Measurements from ENCODE around the gene HPGDS.
"Not testable (repeated sequence)": the region's sequence is repeated elsewhere in the genome, so short reads cannot be mapped to it uniquely, and the experiment has no call there.

The HPGDS gene

DNA sequence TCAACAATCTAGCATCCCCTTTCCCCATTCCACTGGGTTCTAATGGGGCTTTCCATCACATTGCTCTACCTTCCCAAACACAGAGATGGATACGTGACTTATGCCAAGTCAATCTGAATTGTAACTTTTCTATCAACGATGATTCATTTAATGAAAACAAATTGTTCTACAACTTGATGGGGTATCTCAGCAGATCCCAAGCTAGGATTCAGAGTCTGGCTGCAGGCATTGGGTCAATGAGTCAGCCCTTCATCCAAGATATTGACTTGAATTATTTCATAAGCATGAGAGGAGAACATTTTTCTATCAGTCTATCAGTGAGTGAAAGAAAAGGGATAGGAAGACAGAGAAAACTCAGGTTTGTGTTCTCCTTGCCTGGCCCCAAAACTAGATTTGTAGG, 15.0 kb upstream of the HPGDS start:
- DNase-seq (ENCODE audit: low read depth in 2 of 2), result no peak

- no peak for DNase-seq (ENCODE audit: low read depth in 2 of 2)
These were observed 13.8 kb upstream of the HPGDS start for GRCh38 chr4:94356444-94356843.

- DNase-seq (ENCODE audit: low read depth in 2 of 2), result no peak
These were observed 11.8 kb upstream of the HPGDS start for GRCh38 chr4:94354474-94354896.

DNA sequence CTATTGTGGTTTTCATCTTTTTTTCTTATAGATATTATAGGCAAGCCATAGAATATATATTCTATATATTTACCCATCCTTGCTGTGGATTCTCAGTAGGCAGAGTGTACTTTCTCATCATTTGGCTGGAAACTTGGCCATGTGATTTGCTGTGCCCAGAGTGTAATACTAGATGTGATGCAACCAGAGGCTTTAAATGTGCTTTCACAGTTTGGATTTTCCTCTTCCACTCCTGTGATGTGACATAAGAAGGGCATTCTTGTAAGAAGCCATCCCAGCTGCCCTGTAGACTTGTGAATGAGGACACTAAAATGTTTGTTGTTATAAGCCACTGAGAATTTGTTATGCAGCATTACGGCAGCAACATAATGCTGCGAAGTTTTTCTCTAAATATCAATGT, 10.4 kb upstream of the HPGDS start:
- DNase-seq (ENCODE audit: low read depth in 2 of 2), result no peak

DNA sequence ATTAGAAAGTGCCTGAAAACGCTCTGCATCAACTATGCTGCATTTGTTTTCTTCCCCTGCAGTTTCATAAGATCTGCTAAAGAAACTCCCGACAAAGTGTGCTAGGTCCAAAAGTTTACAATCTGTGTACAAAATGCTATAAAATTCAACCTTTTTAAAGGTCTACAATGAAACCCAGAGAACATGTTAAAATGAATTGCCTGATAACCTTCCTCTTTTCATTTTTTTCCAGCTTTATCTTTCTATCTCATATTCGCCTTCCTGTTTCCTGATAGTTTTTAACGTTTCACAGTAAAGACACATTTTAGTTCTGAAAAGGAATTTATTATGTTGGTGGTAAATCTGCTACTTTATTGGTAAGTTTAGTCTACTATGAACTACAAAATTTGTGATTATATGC, 9.5 kb upstream of the HPGDS start:
- DNase-seq (ENCODE audit: low read depth in 2 of 2), result no peak

DNA sequence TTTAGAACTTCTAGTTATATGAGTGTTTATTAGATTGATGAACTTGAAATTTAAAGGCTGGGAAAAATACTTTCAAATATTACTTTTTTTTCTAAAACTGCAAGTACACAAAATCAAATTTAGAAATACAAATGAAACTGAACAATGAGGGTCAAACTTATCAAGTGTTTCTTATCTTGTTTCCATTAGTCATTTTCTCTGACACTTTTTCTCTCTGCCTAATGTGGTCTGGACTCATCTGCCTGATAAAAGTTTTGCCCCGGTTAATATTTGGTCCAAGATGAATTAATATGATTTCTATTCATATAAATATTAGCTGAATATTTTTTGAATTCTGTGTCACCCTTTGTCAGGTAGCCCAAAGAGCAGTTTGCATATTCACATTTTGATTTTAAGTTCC, 8.7 kb upstream of the HPGDS start:
- no peak for DNase-seq (ENCODE audit: low read depth in 2 of 2)

DNA sequence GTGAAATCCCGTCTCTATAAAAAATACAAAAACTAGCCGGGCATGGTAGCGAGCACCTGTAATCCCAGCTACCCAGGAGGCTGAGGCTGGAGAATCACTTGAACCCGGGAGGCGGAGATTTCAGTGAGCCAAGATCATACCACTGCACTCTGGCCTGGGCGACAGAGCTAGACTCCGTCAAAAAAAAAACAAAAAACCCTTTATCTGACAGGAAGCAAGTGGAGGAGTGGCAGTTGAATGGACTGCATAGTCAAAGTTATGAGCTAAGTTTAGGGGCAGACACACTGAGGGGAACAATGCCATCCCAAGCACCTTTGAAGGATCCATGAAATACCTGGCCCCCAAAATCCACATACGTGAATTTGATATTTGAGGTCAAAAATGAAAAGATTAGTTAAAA, 7.5 kb upstream of the HPGDS start:
- DNase-seq (ENCODE audit: low read depth in 2 of 2), result no peak

DNA sequence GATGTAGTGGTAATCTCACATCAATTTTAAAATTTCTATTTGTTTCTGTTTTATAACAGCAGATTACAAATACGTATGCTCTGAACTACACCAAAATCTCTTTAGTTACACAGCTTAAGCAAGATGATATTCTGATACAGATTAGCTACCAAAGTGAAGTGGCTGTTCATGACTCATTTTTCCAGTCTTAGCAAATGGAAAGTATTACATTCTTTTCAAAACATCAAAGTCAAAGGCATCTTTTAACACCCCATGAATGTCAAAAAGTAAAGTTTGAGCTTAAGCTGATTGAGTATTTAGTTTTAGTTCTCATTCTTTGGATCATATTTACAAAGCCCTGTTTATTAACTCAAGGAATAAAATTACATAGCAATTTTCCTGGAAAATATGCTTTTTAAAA, 6.6 kb upstream of the HPGDS start:
- DNase-seq (ENCODE audit: low read depth in 2 of 2), result no peak

- no peak for DNase-seq (ENCODE audit: low read depth in 2 of 2)
These were observed 6.0 kb upstream of the HPGDS start for GRCh38 chr4:94348666-94349065.

DNA sequence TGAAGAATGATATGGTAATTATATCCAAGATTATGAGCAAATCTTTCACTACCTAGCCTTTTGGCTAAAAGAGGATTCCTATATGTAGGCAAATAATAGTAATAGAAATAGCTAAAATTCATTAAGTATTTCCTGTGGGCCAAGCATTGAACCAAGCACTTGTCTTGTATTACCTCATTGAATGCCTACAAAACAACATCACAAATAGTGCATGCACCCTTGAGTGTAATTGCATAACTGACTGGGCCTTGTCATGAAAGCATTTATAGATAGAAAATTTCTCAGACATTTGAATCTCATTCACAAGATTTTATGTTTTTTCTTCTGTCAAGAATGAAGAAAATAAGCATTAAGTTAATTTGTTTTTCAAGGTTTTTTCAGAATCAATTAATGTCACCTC, 3.9 kb upstream of the HPGDS start:
- no peak for DNase-seq (ENCODE audit: low read depth in 2 of 2)

DNA sequence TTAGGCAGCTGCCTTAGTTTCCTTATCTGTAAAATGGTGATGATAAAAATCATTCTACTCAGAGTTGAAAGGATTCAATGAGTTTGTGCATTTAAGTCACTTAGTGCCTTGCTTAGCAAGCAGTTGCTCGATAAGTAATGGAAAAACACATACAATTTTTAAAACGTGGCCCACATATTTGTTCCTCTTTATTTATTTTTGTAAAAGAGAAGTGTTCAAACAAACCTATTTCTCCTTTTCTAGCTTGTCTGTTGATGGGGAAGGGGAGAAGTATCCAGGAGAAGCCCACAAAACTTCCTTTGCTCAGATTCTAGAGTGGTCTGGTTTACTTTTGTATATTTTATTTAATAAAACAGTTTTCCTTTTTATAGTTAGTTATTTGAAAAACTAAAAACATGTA, 3.3 kb upstream of the HPGDS start:
- no peak for DNase-seq (ENCODE audit: low read depth in 2 of 2)

GRCh38 chr4:94345266-94345665, 2.6 kb upstream of the HPGDS start:
- no peak for DNase-seq (ENCODE audit: low read depth in 2 of 2)

DNA sequence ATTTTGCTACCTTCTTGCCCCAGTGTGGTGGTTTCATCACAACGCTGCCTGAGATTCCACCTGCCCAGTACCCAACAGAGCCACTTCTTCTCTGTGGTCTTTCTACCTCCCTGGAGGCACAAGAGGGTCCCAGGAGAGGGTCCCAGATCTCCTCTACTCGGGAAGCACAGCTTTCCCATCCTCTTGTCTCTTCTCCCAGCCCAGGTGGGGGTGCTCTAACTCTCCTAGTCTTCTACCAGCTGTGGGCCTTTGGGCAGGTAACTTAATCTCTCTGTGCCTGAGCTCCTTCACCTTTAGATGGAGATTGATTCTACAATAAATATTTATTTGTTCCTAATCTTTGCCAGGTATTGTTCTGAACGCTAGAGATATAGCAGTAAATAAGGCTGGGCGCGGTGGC, 1.8 kb upstream of the HPGDS start:
- no peak for DNase-seq (ENCODE audit: low read depth in 2 of 2)

- no peak for DNase-seq (ENCODE audit: low read depth in 2 of 2)
These were observed 910 bp downstream of the HPGDS start for GRCh38 chr4:94341481-94342370.

- peak in 1 of 2 donors; percentile 3 for DNase-seq (ENCODE audit: low read depth in 2 of 2)
These were observed 2.9 kb downstream of the HPGDS start for GRCh38 chr4:94339779-94340178.

GRCh38 chr4:94338681-94339351, 3.8 kb downstream of the HPGDS start:
- DNase-seq (ENCODE audit: low read depth in 2 of 2), result no peak

DNA sequence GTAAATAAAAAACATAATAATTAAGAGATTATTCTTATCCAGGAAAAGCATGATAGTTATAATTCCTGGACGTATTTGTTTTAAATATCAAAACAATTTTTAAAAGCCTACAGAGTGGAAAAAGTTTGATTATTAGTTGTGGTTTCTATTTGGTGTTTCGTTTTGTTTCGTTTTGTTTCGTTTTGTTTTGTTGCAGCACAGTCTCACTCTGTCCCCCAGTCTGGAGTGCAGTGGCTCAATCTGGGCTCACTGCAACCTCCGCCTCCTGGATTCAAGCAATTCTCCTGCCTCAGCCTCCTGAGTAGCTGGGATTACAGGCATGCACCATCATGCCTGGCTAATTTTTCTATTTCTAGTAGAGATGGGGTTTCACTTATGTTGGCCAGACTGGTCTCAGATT, 5.8 kb downstream of the HPGDS start:
- not testable (repeated sequence) for DNase-seq (ENCODE audit: low read depth in 2 of 2)

GRCh38 chr4:94336303-94336702, 6.3 kb downstream of the HPGDS start:
- DNase-seq (ENCODE audit: low read depth in 2 of 2), result no peak

DNA sequence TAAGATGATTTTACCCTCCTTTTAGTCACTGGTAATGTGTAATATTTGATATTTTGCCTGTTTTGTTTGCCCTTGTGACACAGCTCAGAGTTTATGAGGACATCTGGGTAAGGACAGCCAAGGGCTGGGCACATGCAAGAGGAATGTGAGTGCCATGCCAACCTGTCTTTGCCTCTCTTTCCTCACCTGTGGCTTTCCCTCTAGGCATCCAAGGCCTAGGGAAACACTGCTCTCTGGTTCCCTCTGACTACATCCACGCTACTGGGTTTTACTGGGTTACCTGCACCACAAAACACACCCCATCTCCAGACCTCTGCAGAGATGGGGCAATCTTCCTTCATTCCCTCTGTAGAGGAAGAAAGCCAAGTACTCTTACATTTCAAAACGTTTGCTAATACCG, 7.7 kb downstream of the HPGDS start:
- DNase-seq (ENCODE audit: low read depth in 2 of 2), result no peak

DNA sequence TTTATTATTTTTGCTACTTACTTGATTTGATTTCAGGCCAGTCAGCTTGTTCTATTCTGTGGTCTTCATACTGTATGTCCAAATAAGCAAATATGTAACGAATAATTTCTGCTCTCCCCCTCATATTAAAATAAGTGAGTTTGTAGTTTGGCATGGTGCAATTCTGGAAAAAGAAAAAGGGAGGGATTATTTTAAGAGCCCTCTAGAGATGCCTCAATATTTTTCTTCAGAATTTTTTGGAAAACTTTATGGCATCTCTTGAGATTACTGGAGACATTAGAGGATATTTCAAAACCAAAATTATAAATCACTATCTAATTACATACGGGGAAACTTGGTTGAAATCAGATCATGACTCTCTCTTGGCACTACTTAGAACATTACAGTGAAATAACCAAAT, 8.2 kb downstream of the HPGDS start:
- no peak for DNase-seq (ENCODE audit: low read depth in 2 of 2)

DNA sequence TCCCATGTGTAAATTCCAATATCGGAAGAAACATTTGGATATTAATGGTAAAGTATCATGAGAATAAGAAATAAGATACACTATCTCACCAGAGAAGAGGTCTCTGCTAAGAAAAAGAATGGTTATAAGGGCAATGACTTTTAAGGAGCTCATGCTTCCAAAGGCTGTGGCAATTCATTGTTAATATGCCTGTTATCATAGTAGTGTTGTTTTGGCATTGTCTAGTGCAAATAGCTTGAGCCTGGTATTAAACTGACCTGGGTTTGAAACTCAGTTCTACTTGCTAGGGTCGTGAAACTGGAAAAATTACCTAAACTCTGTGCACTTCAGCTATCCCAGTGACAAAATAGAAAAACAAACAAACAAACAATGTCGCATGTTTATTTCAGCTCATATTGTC, 8.8 kb downstream of the HPGDS start:
- DNase-seq (ENCODE audit: low read depth in 2 of 2), result no peak

- DNase-seq (ENCODE audit: low read depth in 2 of 2), result no peak
These were observed 9.5 kb downstream of the HPGDS start for GRCh38 chr4:94332983-94333590.

DNA sequence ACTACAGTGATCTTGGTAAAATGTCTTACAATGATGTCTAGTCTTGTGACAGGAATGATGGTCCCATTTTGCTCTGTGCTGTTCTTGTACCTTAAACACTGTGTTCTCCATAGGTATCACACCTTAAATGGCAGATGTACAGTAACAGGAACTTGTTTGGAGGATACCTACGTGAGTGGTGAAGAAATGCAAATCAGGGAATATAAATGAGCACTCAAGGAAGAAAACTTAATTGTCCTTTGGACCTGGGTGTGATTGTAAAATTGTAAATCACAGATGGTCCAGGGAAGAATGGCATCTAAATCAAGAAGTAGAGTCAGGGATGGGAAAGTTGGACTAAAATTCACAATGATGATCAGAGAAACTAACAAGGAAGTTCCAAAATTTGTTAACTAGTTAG, 12.7 kb downstream of the HPGDS start:
- no peak for DNase-seq (ENCODE audit: low read depth in 2 of 2)

All from stimulated activated CD4-positive, alpha-beta T cell treated with anti-CD3 and anti-CD28 coated beads, Interleukin-1b, Interleukin-23, amount 100 ng/mL, for 4 hours (primary cell).